H9 (cell line): ENCODE results near the gene INO80. TPM values are rescaled to one million over a fixed set of nuclear protein-coding genes. Genes with fewer than 3 reads are reported as not detected.

Experiments
- DNase-seq: peaks from one replicate; pipeline ENCODE4 v3.0.0-alpha.2; 2017
- H2AFZ ChIP-seq: one replicate; pipeline ENCODE4 v1.6.1; 2013; ENCODE audit warnings: mild to moderate bottlenecking, low read length, control low read depth, moderate library complexity
- H2AK5ac ChIP-seq: 2 replicates; pipeline ENCODE4 v1.6.1; 2013; ENCODE audit warnings: low read length, control low read depth, mixed read lengths; ENCODE audit not compliant: insufficient read length
- H2BK120ac ChIP-seq: one replicate; pipeline ENCODE4 v1.6.1; 2013; ENCODE audit warnings: low read depth, mild to moderate bottlenecking, low read length, control low read depth, inconsistent platforms; ENCODE audit not compliant: poor library complexity, severe bottlenecking
- H2BK12ac ChIP-seq: 2 replicates; pipeline ENCODE4 v1.6.1; 2013; ENCODE audit warnings: low read length, control low read depth, mixed read lengths, low read depth; ENCODE audit not compliant: insufficient read length
- H2BK15ac ChIP-seq: 2 replicates; pipeline ENCODE4 v1.6.1; 2013; ENCODE audit warnings: low read depth, low read length, control low read depth
- H2BK20ac ChIP-seq: one replicate; pipeline ENCODE4 v1.6.1; 2013; ENCODE audit warnings: low read depth, mild to moderate bottlenecking, low read length, control low read depth, inconsistent platforms; ENCODE audit not compliant: poor library complexity, severe bottlenecking
- H2BK5ac ChIP-seq: 2 replicates; pipeline ENCODE4 v1.6.1; 2013; ENCODE audit warnings: low read length, control low read depth, mixed read lengths; ENCODE audit not compliant: insufficient read length
- H3K14ac ChIP-seq: 2 replicates; pipeline ENCODE4 v1.6.1; 2013; ENCODE audit warnings: low read length, control low read depth; ENCODE audit not compliant: insufficient read depth
- H3K18ac ChIP-seq: 2 replicates; pipeline ENCODE4 v1.6.1; 2013; ENCODE audit warnings: low read depth, mild to moderate bottlenecking, mixed read lengths, low read length, control low read depth; ENCODE audit not compliant: insufficient read length
- H3K23ac ChIP-seq: 2 replicates; pipeline ENCODE4 v1.6.1; 2013; ENCODE audit warnings: low read length, control low read depth, mixed read lengths, low read depth; ENCODE audit not compliant: insufficient read length
- H3K23me2 ChIP-seq: 2 replicates; pipeline ENCODE4 v1.6.1; 2013; ENCODE audit warnings: low read depth, mild to moderate bottlenecking, mixed read lengths, low read length, control low read depth; ENCODE audit not compliant: insufficient read length, poor library complexity, severe bottlenecking
- H3K27ac ChIP-seq: 2 replicates; pipeline ENCODE4 v1.5.1; 2013; ENCODE audit warnings: low read length, control low read depth, mixed read lengths, low read depth; ENCODE audit not compliant: insufficient read length
- H3K27me3 ChIP-seq: 2 replicates; pipeline ENCODE4 v1.6.1; 2013; ENCODE audit warnings: low read length, control low read depth, inconsistent platforms; ENCODE audit not compliant: insufficient read depth
- H3K4ac ChIP-seq: 2 replicates; pipeline ENCODE4 v1.6.1; 2013; ENCODE audit warnings: low read depth, mild to moderate bottlenecking, control low read depth, inconsistent platforms, low read length, moderate library complexity
- H3K4me1 ChIP-seq: 2 replicates; pipeline ENCODE4 v1.6.1; 2013; ENCODE audit warnings: low read length, control low read depth, inconsistent platforms; ENCODE audit not compliant: insufficient read depth
- H3K4me2 ChIP-seq: 2 replicates; pipeline ENCODE4 v1.6.1; 2013; ENCODE audit warnings: low read length, control low read depth, mixed read lengths; ENCODE audit not compliant: insufficient read length, insufficient read depth
- H3K56ac ChIP-seq: 2 replicates; pipeline ENCODE4 v1.6.1; 2013; ENCODE audit warnings: low read depth, mild to moderate bottlenecking, mixed read lengths, low read length, control low read depth; ENCODE audit not compliant: insufficient read length
- H3K79me1 ChIP-seq: 2 replicates; pipeline ENCODE4 v1.6.1; 2013; ENCODE audit warnings: low read depth, mild to moderate bottlenecking, moderate library complexity, low read length, control low read depth, inconsistent platforms; ENCODE audit not compliant: insufficient read depth, poor library complexity, severe bottlenecking
- H3K79me2 ChIP-seq: 2 replicates; pipeline ENCODE4 v1.6.1; 2013; ENCODE audit warnings: low read length, control low read depth, inconsistent platforms; ENCODE audit not compliant: insufficient read depth
- H3K9ac ChIP-seq: 2 replicates; pipeline ENCODE4 v1.6.1; 2013; ENCODE audit warnings: low read length, control low read depth, mixed read lengths; ENCODE audit not compliant: insufficient read length; ENCODE audit errors: extremely low read depth
- H3K9me3 ChIP-seq: one replicate; pipeline ENCODE4 v1.6.1; 2013; ENCODE audit warnings: low read depth, low read length, inconsistent platforms; ENCODE audit not compliant: control insufficient read depth
- H3T11ph ChIP-seq: one replicate; pipeline ENCODE4 v1.6.1; 2013; ENCODE audit warnings: mild to moderate bottlenecking, low read length, control low read depth, inconsistent platforms
- H4K20me1 ChIP-seq: one replicate; pipeline ENCODE4 v1.6.1; 2013; ENCODE audit not compliant: control insufficient read depth, insufficient read length, insufficient read depth
- H4K5ac ChIP-seq: 2 replicates; pipeline ENCODE4 v1.6.1; 2013; ENCODE audit warnings: low read depth, mild to moderate bottlenecking, mixed read lengths, low read length, control low read depth; ENCODE audit not compliant: insufficient read length
- H4K8ac ChIP-seq: replicated peaks from 2 replicates; pipeline ENCODE4 v1.6.1; 2013; ENCODE audit warnings: low read length, control low read depth, mixed read lengths, low read depth; ENCODE audit not compliant: insufficient read length
- H4K91ac ChIP-seq: 2 replicates; pipeline ENCODE4 v1.6.1; 2013; ENCODE audit warnings: low read depth, mild to moderate bottlenecking, moderate library complexity, mixed read lengths, low read length, control low read depth; ENCODE audit not compliant: insufficient read length
- H3K27ac Mint-ChIP-seq, 3 experiments: 2 replicates in 2 of 3; 3 replicates in 1 of 3; pipeline ENCODE4 v1.8.0; 2020 to 2021; ENCODE audit warnings: mixed read lengths in 3 of 3, mild to moderate bottlenecking in 1 of 3, moderate library complexity in 1 of 3
- H3K27me3 Mint-ChIP-seq: 2 replicates; pipeline ENCODE4 v1.8.0; 2021; ENCODE audit warnings: low read depth, mild to moderate bottlenecking, moderate library complexity, mixed read lengths
- H3K36me3 Mint-ChIP-seq, 3 experiments: 2 replicates in 2 of 3; 3 replicates in 1 of 3; pipeline ENCODE4 v1.8.0; 2020 to 2021; ENCODE audit warnings: low read depth in 3 of 3, mixed read lengths in 3 of 3; ENCODE audit not compliant: insufficient read depth in 1 of 3
- H3K4me1 Mint-ChIP-seq, 2 experiments: 2 replicates each; pipeline ENCODE4 v1.8.0; 2020; ENCODE audit warnings: mixed read lengths in 2 of 2
- H3K4me3 Mint-ChIP-seq, 2 experiments: 2 replicates in 1 of 2; 3 replicates in 1 of 2; pipeline ENCODE4 v1.8.0; 2020 to 2021; ENCODE audit warnings: mild to moderate bottlenecking in 2 of 2, mixed read lengths in 2 of 2, moderate library complexity in 1 of 2
- H3K9me3 Mint-ChIP-seq, 2 experiments: 2 replicates in 1 of 2; 3 replicates in 1 of 2; pipeline ENCODE4 v1.8.0; 2020; ENCODE audit warnings: mild to moderate bottlenecking in 2 of 2, mixed read lengths in 2 of 2, moderate library complexity in 1 of 2
- WGBS: extraction: QIAGEN DNeasy Blood & Tissue Kit; methylation state at CpG from one replicate; pipeline ENCODE4 v1.1.7; 2013; ENCODE audit warnings: missing lambda C conversion rate, low lambda C conversion rate, mixed read lengths; ENCODE audit not compliant: insufficient read length; ENCODE audit errors: extremely low coverage; 5-methylcytosine and 5-hydroxymethylcytosine counted together
- total RNA-seq: library from RNA; stranded (reverse); gene quantifications from 2 replicates; pipeline ENCODE4 v1.2.1, GENCODE V29; 2021
- TF ChIP-seq, protein P1 (sequence below): fragments of 200-600 bp; sonication (generic); conservative IDR thresholded peaks from 3 replicates; pipeline ENCODE4 v1.8.0; 2021; ENCODE audit warnings: antibody characterized with exemption, mild to moderate bottlenecking

The INO80 gene
- total RNA-seq, 1 experiment from 2014 or later = 29.2 TPM

GRCh38 chr15:41072013-41072412, 44.1 kb downstream of the INO80 start:
- no peaks in the 10 kb centered on the region for H3K27me3 ChIP-seq
- no peak overlapping the region for H3K4ac ChIP-seq
- H3K4me2 ChIP-seq = no peak overlapping the region
- no peak overlapping the region for H3K23ac ChIP-seq
- no peak overlapping the region for H2BK20ac ChIP-seq
- no peak overlapping the region for H3K4me3 Mint-ChIP-seq
- H4K91ac ChIP-seq = no peak overlapping the region
- H3K18ac ChIP-seq = no peak overlapping the region
- TF ChIP-seq, protein P1, sequence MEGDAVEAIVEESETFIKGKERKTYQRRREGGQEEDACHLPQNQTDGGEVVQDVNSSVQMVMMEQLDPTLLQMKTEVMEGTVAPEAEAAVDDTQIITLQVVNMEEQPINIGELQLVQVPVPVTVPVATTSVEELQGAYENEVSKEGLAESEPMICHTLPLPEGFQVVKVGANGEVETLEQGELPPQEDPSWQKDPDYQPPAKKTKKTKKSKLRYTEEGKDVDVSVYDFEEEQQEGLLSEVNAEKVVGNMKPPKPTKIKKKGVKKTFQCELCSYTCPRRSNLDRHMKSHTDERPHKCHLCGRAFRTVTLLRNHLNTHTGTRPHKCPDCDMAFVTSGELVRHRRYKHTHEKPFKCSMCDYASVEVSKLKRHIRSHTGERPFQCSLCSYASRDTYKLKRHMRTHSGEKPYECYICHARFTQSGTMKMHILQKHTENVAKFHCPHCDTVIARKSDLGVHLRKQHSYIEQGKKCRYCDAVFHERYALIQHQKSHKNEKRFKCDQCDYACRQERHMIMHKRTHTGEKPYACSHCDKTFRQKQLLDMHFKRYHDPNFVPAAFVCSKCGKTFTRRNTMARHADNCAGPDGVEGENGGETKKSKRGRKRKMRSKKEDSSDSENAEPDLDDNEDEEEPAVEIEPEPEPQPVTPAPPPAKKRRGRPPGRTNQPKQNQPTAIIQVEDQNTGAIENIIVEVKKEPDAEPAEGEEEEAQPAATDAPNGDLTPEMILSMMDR = no peak
- H4K5ac ChIP-seq = no peak overlapping the region
- no peak overlapping the region for H3K27ac ChIP-seq
- H3K14ac ChIP-seq = no peak overlapping the region
- H3K27ac Mint-ChIP-seq = no peak overlapping the region
- H2BK12ac ChIP-seq = no peak overlapping the region
- H2BK15ac ChIP-seq = no peak overlapping the region
- no peaks in the 10 kb centered on the region for H3K9me3 ChIP-seq
- no peak overlapping the region for H3T11ph ChIP-seq
- no peaks in the 10 kb centered on the region for H3K4me1 Mint-ChIP-seq
- no peaks in the 10 kb centered on the region for H3K9me3 Mint-ChIP-seq
- H3K79me2 ChIP-seq = no peaks in the 10 kb centered on the region
- WGBS = no CpG with 5 or more reads among the region's 3 CpGs
- no peaks in the 10 kb centered on the region for H3K79me1 ChIP-seq
- H4K8ac ChIP-seq = no peak overlapping the region
- H3K9ac ChIP-seq = no peak overlapping the region
- H3K27me3 Mint-ChIP-seq = no peaks in the 10 kb centered on the region
- no peak for DNase-seq
- H3K36me3 Mint-ChIP-seq = peaks cover 48 to 88% (median 68%) of the 10 kb centered on the region in 3 experiments; a peak in 6 of 7 replicates
- no peak overlapping the region for H2BK5ac ChIP-seq
- no peak overlapping the region for H2BK120ac ChIP-seq
- no peak overlapping the region for H2AK5ac ChIP-seq
- no peak overlapping the region for H2AFZ ChIP-seq
- H3K4me1 ChIP-seq = no peaks in the 10 kb centered on the region
- H4K20me1 ChIP-seq = no peaks in the 10 kb centered on the region
- H3K56ac ChIP-seq = no peak overlapping the region
- H3K23me2 ChIP-seq = no peaks in the 10 kb centered on the region
